HepG2 (cell line): ENCODE data around the gene UPB1. TPM values are rescaled to one million over a fixed set of nuclear protein-coding genes. Genes with fewer than 3 reads are reported as not detected.

Experiments used
- ARID3A ChIP-seq: IDR thresholded peaks from 2 replicates; pipeline ENCODE4 v1.6.1; 2012; ENCODE audit warnings: low read depth, low read length, improper control_type of control experiment
- CHCHD3 ChIP-seq: sonication (generic); formaldehyde crosslinking; IDR thresholded peaks from 2 replicates; pipeline ENCODE4 v1.8.0; 2022; ENCODE audit warnings: mild to moderate bottlenecking, missing genetic modification reagents, moderate library complexity
- ETV6 ChIP-seq: sonication (generic); formaldehyde crosslinking; conservative IDR thresholded peaks from 2 replicates; pipeline ENCODE4 v1.4.0; 2020; ENCODE audit warnings: missing genetic modification reagents
- FOXJ3 ChIP-seq: sonication (generic); formaldehyde crosslinking; IDR thresholded peaks from 2 replicates; pipeline ENCODE4 v1.4.0; 2020; ENCODE audit warnings: missing genetic modification reagents, mild to moderate bottlenecking, borderline replicate concordance
- MTF2 ChIP-seq: sonication (generic); formaldehyde crosslinking; IDR thresholded peaks from 2 replicates; pipeline ENCODE4 v1.5.0; 2020; ENCODE audit warnings: missing genetic modification reagents, borderline replicate concordance
- NCOA2 ChIP-seq: sonication (generic); formaldehyde crosslinking; IDR thresholded peaks from 2 replicates; pipeline ENCODE4 v1.8.0; 2022; ENCODE audit warnings: inconsistent platforms
- SRY ChIP-seq: sonication (generic); formaldehyde crosslinking; IDR thresholded peaks from 2 replicates; pipeline ENCODE4 v1.8.0; 2022; ENCODE audit warnings: mild to moderate bottlenecking, missing genetic modification reagents
- TEAD3 ChIP-seq: optimal IDR thresholded peaks from 2 replicates; pipeline ENCODE3; 2016; ENCODE audit warnings: borderline replicate concordance
- ZBTB25 ChIP-seq: IDR thresholded peaks from 2 replicates; pipeline ENCODE4 v1.6.1; 2018; ENCODE audit warnings: missing genetic modification reagents
- ZNF18 ChIP-seq: sonication (generic); formaldehyde crosslinking; IDR thresholded peaks from 2 replicates; pipeline ENCODE4 v1.8.0; 2022; ENCODE audit warnings: mild to moderate bottlenecking, missing genetic modification reagents; ENCODE audit not compliant: insufficient replicate concordance
- ZNF446 ChIP-seq: sonication (generic); formaldehyde crosslinking; IDR thresholded peaks from 2 replicates; pipeline ENCODE4 v1.5.0; 2020; ENCODE audit warnings: mild to moderate bottlenecking, missing genetic modification reagents
- ZNF451 ChIP-seq: sonication (generic); formaldehyde crosslinking; IDR thresholded peaks from 2 replicates; pipeline ENCODE4 v1.5.0; 2020; ENCODE audit warnings: mild to moderate bottlenecking, missing genetic modification reagents
- ZNF556 ChIP-seq: sonication (generic); formaldehyde crosslinking; IDR thresholded peaks from 2 replicates; pipeline ENCODE4 v1.4.0; 2020; ENCODE audit warnings: mild to moderate bottlenecking, missing genetic modification reagents, borderline replicate concordance
- ZNF569 ChIP-seq: sonication (generic); formaldehyde crosslinking; IDR thresholded peaks from 2 replicates; pipeline ENCODE4 v1.5.0; 2020; ENCODE audit warnings: mild to moderate bottlenecking, missing genetic modification reagents, moderate library complexity, borderline replicate concordance
- ZNF598 ChIP-seq: sonication (generic); formaldehyde crosslinking; IDR thresholded peaks from 2 replicates; pipeline ENCODE4 v1.5.1; 2020; ENCODE audit warnings: mild to moderate bottlenecking, missing genetic modification reagents, borderline replicate concordance
- ZNF878 ChIP-seq: sonication (generic); formaldehyde crosslinking; IDR thresholded peaks from 2 replicates; pipeline ENCODE4 v1.8.1; 2023; ENCODE audit warnings: mild to moderate bottlenecking, missing genetic modification reagents, moderate library complexity
- polyA plus RNA-seq, 8 experiments: library from polyadenylated mRNA; depleted of rRNA in 3 of 8; stranded (reverse) in 7 of 8; unstranded in 1 of 8; fragments of >200 nt; fragmentation: Illumina TruSeq in 4 of 8; extraction: Trizol in 4 of 8; gene quantifications; 2 replicates each; pipeline versions ENCODE4 v1.2.1 to v1.2.3, GENCODE V29; 2011 to 2016; ENCODE audit warnings: low read depth in 4 of 8, missing spikeins in 1 of 8, mixed read lengths in 1 of 8; ENCODE audit not compliant: insufficient read depth in 1 of 8
- total RNA-seq, 5 experiments: library from RNA; depleted of rRNA; stranded (reverse); fragments of >200 nt; fragmentation: Illumina TruSeq; extraction: Trizol; gene quantifications; 2 replicates each; pipeline ENCODE4 v1.2.3, GENCODE V29; 2016; ENCODE audit warnings: low read depth in 1 of 5
- TF ChIP-seq, protein P1 (sequence below): sonication (generic); formaldehyde crosslinking; conservative IDR thresholded peaks from 2 replicates; pipeline ENCODE4 v1.4.0; 2020; ENCODE audit warnings: missing genetic modification reagents
- TF ChIP-seq, protein P2 (sequence below): fragments of 450-650 bp; IDR thresholded peaks from 2 replicates; pipeline ENCODE4 v1.6.1; 2017
- TF ChIP-seq, protein P3 (sequence below): sonication (generic); formaldehyde crosslinking; IDR thresholded peaks from 2 replicates; pipeline ENCODE4 v1.4.0; 2020; ENCODE audit warnings: mild to moderate bottlenecking, missing genetic modification reagents

The UPB1 gene
- total and polyA plus RNA-seq, 2 of the 13 experiments (the other 11 are each of a cell fraction or from before 2014, with no cell fraction given), result 0.38 to 1.2 TPM

DNA sequence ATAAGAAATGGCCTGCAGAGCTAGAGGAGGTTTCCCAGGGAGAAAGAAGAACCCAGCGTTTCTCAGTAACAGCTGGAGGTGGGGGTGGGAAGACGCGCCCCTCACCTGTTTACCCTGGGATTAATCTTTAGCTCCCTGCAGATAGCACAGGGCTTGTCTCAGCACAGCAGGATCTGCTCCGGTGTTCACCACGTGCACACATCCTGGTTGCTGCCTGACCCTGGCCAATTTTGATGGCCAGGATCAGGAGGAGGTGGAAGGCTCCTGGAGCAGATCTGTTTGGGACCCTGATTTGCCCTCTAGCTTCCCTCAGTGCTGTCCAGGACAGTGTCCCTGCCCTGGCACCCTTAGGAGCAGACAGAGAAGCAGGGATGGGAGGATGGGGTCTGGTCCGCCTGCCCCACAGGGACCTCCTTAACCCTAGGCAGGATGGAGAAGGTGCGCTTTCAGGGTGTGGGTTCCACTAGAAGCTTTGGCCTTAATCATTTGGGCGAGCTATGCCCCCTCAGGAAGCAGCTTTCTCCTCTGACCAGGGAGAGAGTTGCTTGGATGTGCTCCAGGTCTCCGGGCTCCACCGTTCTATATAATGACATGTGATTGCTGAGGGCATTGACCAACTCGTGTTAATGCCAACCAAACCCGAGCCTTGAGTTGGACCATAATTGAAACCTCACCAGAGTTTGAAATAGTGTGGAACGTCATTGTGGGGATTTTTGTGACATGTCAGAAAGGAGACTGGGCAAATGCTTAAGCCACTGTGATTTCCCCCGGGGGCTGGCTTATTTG is 19.3 kb downstream of the UPB1 start (continued):
- TF ChIP-seq, protein P1, sequence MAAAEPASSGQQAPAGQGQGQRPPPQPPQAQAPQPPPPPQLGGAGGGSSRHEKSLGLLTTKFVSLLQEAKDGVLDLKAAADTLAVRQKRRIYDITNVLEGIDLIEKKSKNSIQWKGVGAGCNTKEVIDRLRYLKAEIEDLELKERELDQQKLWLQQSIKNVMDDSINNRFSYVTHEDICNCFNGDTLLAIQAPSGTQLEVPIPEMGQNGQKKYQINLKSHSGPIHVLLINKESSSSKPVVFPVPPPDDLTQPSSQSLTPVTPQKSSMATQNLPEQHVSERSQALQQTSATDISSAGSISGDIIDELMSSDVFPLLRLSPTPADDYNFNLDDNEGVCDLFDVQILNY (CRISPR knock-in tag), result no peak
- TF ChIP-seq MTF2, result no peak
- TF ChIP-seq ZNF18, result peak; percentile 71
- peak; percentile 97 for TF ChIP-seq NCOA2 (CRISPR knock-in tag)
- peak; percentile 80; the same call in 1 of the 2 replicates for TF ChIP-seq ETV6 (CRISPR knock-in tag)
- TF ChIP-seq ZBTB25 (CRISPR knock-in tag), result peak; percentile 97
- TF ChIP-seq FOXJ3 (CRISPR knock-in tag), result peak; percentile 80; the same call in 1 of the 2 replicates
- peak; percentile 98 for TF ChIP-seq ZNF451
- TF ChIP-seq ZNF878, result peak; percentile 96
- peak; percentile 68; the same call in 1 of the 2 replicates for TF ChIP-seq ZNF446
- 0 out of 2 replicates have a peak, but pooled peaks have one; percentile 55 for TF ChIP-seq ARID3A
- TF ChIP-seq ZNF556 (CRISPR knock-in tag), result peak; percentile 50; the same call in 1 of the 2 replicates
- TF ChIP-seq, protein P2, sequence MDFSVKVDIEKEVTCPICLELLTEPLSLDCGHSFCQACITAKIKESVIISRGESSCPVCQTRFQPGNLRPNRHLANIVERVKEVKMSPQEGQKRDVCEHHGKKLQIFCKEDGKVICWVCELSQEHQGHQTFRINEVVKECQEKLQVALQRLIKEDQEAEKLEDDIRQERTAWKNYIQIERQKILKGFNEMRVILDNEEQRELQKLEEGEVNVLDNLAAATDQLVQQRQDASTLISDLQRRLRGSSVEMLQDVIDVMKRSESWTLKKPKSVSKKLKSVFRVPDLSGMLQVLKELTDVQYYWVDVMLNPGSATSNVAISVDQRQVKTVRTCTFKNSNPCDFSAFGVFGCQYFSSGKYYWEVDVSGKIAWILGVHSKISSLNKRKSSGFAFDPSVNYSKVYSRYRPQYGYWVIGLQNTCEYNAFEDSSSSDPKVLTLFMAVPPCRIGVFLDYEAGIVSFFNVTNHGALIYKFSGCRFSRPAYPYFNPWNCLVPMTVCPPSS, result no peak
- TF ChIP-seq, protein P3, sequence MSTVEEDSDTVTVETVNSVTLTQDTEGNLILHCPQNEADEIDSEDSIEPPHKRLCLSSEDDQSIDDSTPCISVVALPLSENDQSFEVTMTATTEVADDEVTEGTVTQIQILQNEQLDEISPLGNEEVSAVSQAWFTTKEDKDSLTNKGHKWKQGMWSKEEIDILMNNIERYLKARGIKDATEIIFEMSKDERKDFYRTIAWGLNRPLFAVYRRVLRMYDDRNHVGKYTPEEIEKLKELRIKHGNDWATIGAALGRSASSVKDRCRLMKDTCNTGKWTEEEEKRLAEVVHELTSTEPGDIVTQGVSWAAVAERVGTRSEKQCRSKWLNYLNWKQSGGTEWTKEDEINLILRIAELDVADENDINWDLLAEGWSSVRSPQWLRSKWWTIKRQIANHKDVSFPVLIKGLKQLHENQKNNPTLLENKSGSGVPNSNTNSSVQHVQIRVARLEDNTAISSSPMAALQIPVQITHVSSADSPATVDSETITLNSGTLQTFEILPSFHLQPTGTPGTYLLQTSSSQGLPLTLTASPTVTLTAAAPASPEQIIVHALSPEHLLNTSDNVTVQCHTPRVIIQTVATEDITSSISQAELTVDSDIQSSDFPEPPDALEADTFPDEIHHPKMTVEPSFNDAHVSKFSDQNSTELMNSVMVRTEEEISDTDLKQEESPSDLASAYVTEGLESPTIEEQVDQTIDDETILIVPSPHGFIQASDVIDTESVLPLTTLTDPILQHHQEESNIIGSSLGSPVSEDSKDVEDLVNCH (CRISPR knock-in tag), result no peak
- peak; percentile 85 for TF ChIP-seq SRY
- TF ChIP-seq TEAD3 (CRISPR knock-in tag), result peak; percentile 90
- 0 out of 2 replicates have a peak, but pooled peaks have one; percentile 52 for TF ChIP-seq ZNF569 (CRISPR knock-in tag)
- TF ChIP-seq ZNF598 (CRISPR knock-in tag), result peak; percentile 35; the same call in 1 of the 2 replicates
- 0 out of 2 replicates have a peak, but pooled peaks have one; percentile 51 for TF ChIP-seq CHCHD3 (CRISPR knock-in tag)
